Heart left ventricle (tissue), 16 donors: ENCODE data around the gene EMX2. TPM values are rescaled to one million over a fixed set of nuclear protein-coding genes. Genes with fewer than 3 reads are reported as not detected.

Source experiments
- ATAC-seq, 4 donors: fragments of 200-7000 bp; cut with Tn5 transposase; one replicate each; pipeline ENCODE4 v1.9.1; 2020 to 2022; ENCODE audit warnings: moderate library complexity in 4 of 4, mild to moderate bottlenecking in 3 of 4, moderate number of reproducible peaks in 1 of 4
- DNase-seq, 5 donors: peaks; one replicate each; pipeline ENCODE4 v3.0.0-alpha.2; 2020
- H3K27ac ChIP-seq, 12 donors: fragments of 200-600 bp; sonication (generic) in 4 of 12; one replicate each; pipeline versions ENCODE4 v1.5.0 to v1.8.0; 2016 to 2022; ENCODE audit warnings: mild to moderate bottlenecking in 2 of 12
- H3K27me3 ChIP-seq, 9 donors: fragments of 200-600 bp; sonication (generic) in 2 of 9; one replicate each; pipeline versions ENCODE4 v1.5.1 to v1.8.0; 2016 to 2022; ENCODE audit warnings: mild to moderate bottlenecking in 3 of 9
- H3K36me3 ChIP-seq, 9 donors: fragments of 200-600 bp; sonication (generic) in 2 of 9; one replicate each; pipeline versions ENCODE4 v1.5.0 to v1.8.0; 2018 to 2022; ENCODE audit warnings: mild to moderate bottlenecking in 2 of 9
- H3K4me1 ChIP-seq, 12 donors: fragments of 200-600 bp; sonication (generic) in 4 of 12; one replicate each; pipeline versions ENCODE4 v1.5.0 to v1.8.0; 2016 to 2022; ENCODE audit warnings: mild to moderate bottlenecking in 3 of 12
- H3K4me3 ChIP-seq, 12 donors: fragments of 200-600 bp; sonication (generic) in 4 of 12; one replicate each; pipeline versions ENCODE4 v1.5.0 to v1.8.0; 2017 to 2022; ENCODE audit warnings: mild to moderate bottlenecking in 9 of 12, moderate library complexity in 4 of 12
- H3K9me3 ChIP-seq, 12 donors: fragments of 200-600 bp; sonication (generic) in 4 of 12; one replicate each; pipeline versions ENCODE4 v1.5.0 to v1.8.0; 2016 to 2022; ENCODE audit warnings: mild to moderate bottlenecking in 1 of 12
- CTCF ChIP-seq, 12 donors: fragments of 200-600 bp; sonication (generic) in 4 of 12; IDR thresholded peaks; one replicate each; pipeline versions ENCODE4 v1.5.0 to v1.8.0; 2018 to 2022; ENCODE audit warnings: antibody characterized with exemption in 12 of 12, mild to moderate bottlenecking in 5 of 12
- POLR2A ChIP-seq, 2 donors: fragments of 450-650 bp; IDR thresholded peaks; one replicate each; pipeline ENCODE4 v1.6.1; 2017; ENCODE audit warnings: antibody characterized with exemption in 2 of 2, mild to moderate bottlenecking in 2 of 2, moderate library complexity in 2 of 2
- WGBS, 4 donors: extraction: QIAGEN DNeasy Blood & Tissue Kit in 2 of 4; methylation state at CpG; one replicate each; pipeline versions ENCODE4 v1.1.5 to v1.1.7; 2013 to 2018; 5-methylcytosine and 5-hydroxymethylcytosine counted together
- intact Hi-C, 10 donors: fragments of 100-400 bp; cut with DNase I; formaldehyde crosslinking; loops; one replicate each; pipeline versions ENCODE4 v1.11.1 to v1.14.2; 2022
- polyA plus RNA-seq, 2 donors: library from polyadenylated mRNA; stranded (reverse); fragments of 200-250 nt; gene quantifications; one replicate each; pipeline ENCODE4 v1.2.3, GENCODE V29; 2013
- total RNA-seq, 9 donors: library from RNA; depleted of rRNA in 2 of 9; stranded (reverse); fragments of >200 nt in 2 of 9; fragmentation: NEBNext Ultra II Directional in 3 of 9; extraction: Animal tissue kit (Norgen Biotek cat#: 25700) in 3 of 9; gene quantifications; one replicate each; pipeline versions ENCODE4 v1.1.0 to v1.2.4, GENCODE V29; 2016 to 2023
- donor health status: ischemic (EF 13 %, LVEDD 7.1; RV severe dilation, severe dysfunction).
- donor health status: healthy with polysubstance abuse.
- donor health status: DM: no; HTN: yes; CAD: no.
- donor health status: DM: no; HTN: no; CAD: no.
- donor health status: ischemic (EF 25% LVEDD 6.9; RV normal size, moderate dysfunction).
- donor health status: ischemic (EF 25% LVEDD 5.7; RV mildly dilated, moderate dysfunction).
- donor health status: healthy.
- donor health status: DM: yes; HTN: yes; CAD: no.
- donor health status: ischemic (EF 35%, LVEDD 5.7; RV mildly dilated, moderate dysfunction).
- donor health status: nonischemic (EF 11% LVEDD 7.7; RV severe dilation, severe dysfunction).
- donor health status: DM: yes; HTN: yes; CAD: no.
- donor health status: PGD.
- donor health status: ischemic (EF 29% LVEDD 5.4; RV normal size, mild dysfunction).
- donor health status: nonischemic (EF 23%, LVEDD 6.1; RV moderate dilation, normal function).

Gene EMX2
- total and polyA plus RNA-seq, 11 donors = 0.06 to 0.54 (median 0.19) TPM; not detected in 4

GRCh38 chr10:117533507-117534281, 8.9 kb upstream of the EMX2 start:
- H3K27me3 ChIP-seq = peaks cover 61 to 100% (median 91%) of the 10 kb centered on the region in 9 donors
- DNase-seq (no peak), ATAC-seq (no peak)
- no peak for TF ChIP-seq CTCF (IDR thresholded peaks at IDR 0.05)
- TF ChIP-seq POLR2A (IDR thresholded peaks at IDR 0.05) = no peak
- H3K4me3 ChIP-seq = no peak overlapping the region
- WGBS, 4 donors = 4 to 6% (median 5%) methylated on average over 24 of the region's 24 CpGs
- H3K9me3 ChIP-seq = no peaks in the 10 kb centered on the region
- peaks cover 0 to 40% (median 17%) of the 10 kb centered on the region in 12 donors for H3K4me1 ChIP-seq
- H3K27ac ChIP-seq = no peak overlapping the region
- intact Hi-C loops = loop anchor here in 4 of 10 donors (10.0 kb wide), 2 partner anchors 571 to 711 kb away; no protein-coding TSS in a partner anchor
- H3K36me3 ChIP-seq = no peaks in the 10 kb centered on the region

GRCh38 chr10:117534321-117535297, 7.9 kb upstream of the EMX2 start:
- no peak for DNase-seq

GRCh38 chr10:117535298-117536071, 7.1 kb upstream of the EMX2 start:
- Histone ChIP-seq H3K27ac (no peak overlapping the region), H3K4me1 (peaks cover 0 to 40% (median 17%) of the 10 kb centered on the region in 12 donors), H3K4me3 (peak overlapping the region; percentile 8 to 51 (median 30)), H3K36me3 (no peaks in the 10 kb centered on the region), H3K27me3 (peaks cover 66 to 100% (median 98%) of the 10 kb centered on the region in 9 donors), H3K9me3 (no peaks in the 10 kb centered on the region)
- TF ChIP-seq POLR2A (IDR thresholded peaks at IDR 0.05) (no peak), CTCF (IDR thresholded peaks at IDR 0.05) (no peak)
- no peak for DNase-seq
- 3 to 5% (median 3%) methylated on average over 33 to 54 of the region's 54 CpGs for WGBS, 4 donors
- peak in 1 of 4 donors; percentile 30 for ATAC-seq
- intact Hi-C loops = loop anchor here in 9 of 10 donors (2.0 to 10.0 kb wide), 5 partner anchors 569 to 709 kb away; no protein-coding TSS in a partner anchor

More at GRCh38 chr10:117534321-117535297, 7.9 kb upstream of the EMX2 start:
- TF ChIP-seq POLR2A (IDR thresholded peaks at IDR 0.05) (no peak), CTCF (IDR thresholded peaks at IDR 0.05) (no peak)
- peaks cover 0 to 40% (median 17%) of the 10 kb centered on the region in 12 donors for H3K4me1 ChIP-seq
- H3K36me3 ChIP-seq = no peaks in the 10 kb centered on the region
- no peak for ATAC-seq
- peak overlapping the region in 11 of 12 donors; percentile 8 to 51 (median 30) for H3K4me3 ChIP-seq
- intact Hi-C loops = loop anchor here in 8 of 10 donors (5.0 to 10.0 kb wide), 4 partner anchors 570 to 710 kb away; no protein-coding TSS in a partner anchor
- no peaks in the 10 kb centered on the region for H3K9me3 ChIP-seq
- WGBS, 4 donors = 2 to 9% (median 4%) methylated on average over 39 to 76 of the region's 76 CpGs
- peaks cover 66 to 100% (median 94%) of the 10 kb centered on the region in 9 donors for H3K27me3 ChIP-seq
- H3K27ac ChIP-seq = no peak overlapping the region
